GM06990 (cell line): Measurements from ENCODE around the gene ZSWIM4.
"Not testable (repeated sequence)": the region's sequence is repeated elsewhere in the genome, so short reads cannot be mapped to it uniquely, and the experiment has no call there.

ENCODE experiments used
- DNase-seq: peaks from one replicate; pipeline ENCODE4 v3.0.0-alpha.2; 2011; ENCODE audit not compliant: insufficient read length; ENCODE audit errors: extremely low read depth
- H3K27me3 ChIP-seq: replicated peaks from 2 replicates; pipeline ENCODE4 v1.6.0; 2011; ENCODE audit warnings: low read length; ENCODE audit not compliant: control insufficient read depth, insufficient read depth
- H3K36me3 ChIP-seq: 2 replicates; pipeline ENCODE4 v1.5.1; 2011; ENCODE audit warnings: low read length; ENCODE audit not compliant: control insufficient read depth, insufficient read depth
- H3K4me3 ChIP-seq: replicated peaks from 2 replicates; pipeline ENCODE4 v1.5.1; 2011; ENCODE audit warnings: low read depth, mild to moderate bottlenecking, control low read depth, low read length
- CTCF ChIP-seq: IDR thresholded peaks from 2 replicates; pipeline ENCODE4 v1.5.1; 2011; ENCODE audit warnings: low read length, control low read depth, mild to moderate bottlenecking, inconsistent platforms; ENCODE audit not compliant: insufficient read depth, poor library complexity, severe bottlenecking

The ZSWIM4 gene

GRCh38 chr19:13782537-13782936, 12.7 kb upstream of the ZSWIM4 start:
- TF ChIP-seq CTCF: no peak
- no peak overlapping the region for H3K4me3 ChIP-seq
- DNase-seq: no peak
- no peaks in the 10 kb centered on the region for H3K27me3 ChIP-seq
- peaks cover 13% of the 10 kb centered on the region for H3K36me3 ChIP-seq

- no peak for TF ChIP-seq CTCF
- no peak for DNase-seq
- H3K4me3 ChIP-seq: no peak overlapping the region
- peaks cover 6% of the 10 kb centered on the region for H3K36me3 ChIP-seq
- H3K27me3 ChIP-seq: no peaks in the 10 kb centered on the region
Observed at GRCh38 chr19:13783565-13784500, 11.4 kb upstream of the ZSWIM4 start.

GRCh38 chr19:13784731-13785452, 10.4 kb upstream of the ZSWIM4 start:
- TF ChIP-seq CTCF: peak; percentile 81
- Histone ChIP-seq H3K27me3 (no peaks in the 10 kb centered on the region), H3K4me3 (no peak overlapping the region), H3K36me3 (no peaks in the 10 kb centered on the region)
- DNase-seq: peak; percentile 48

GRCh38 chr19:13788991-13789390, 6.3 kb upstream of the ZSWIM4 start:
- no peak for TF ChIP-seq CTCF
- no peaks in the 10 kb centered on the region for H3K36me3 ChIP-seq
- no peak overlapping the region for H3K4me3 ChIP-seq
- no peaks in the 10 kb centered on the region for H3K27me3 ChIP-seq
- DNase-seq: no peak

- Histone ChIP-seq H3K27me3 (no peaks in the 10 kb centered on the region), H3K36me3 (no peaks in the 10 kb centered on the region), H3K4me3 (no peak overlapping the region)
- no peak for DNase-seq
- no peak for TF ChIP-seq CTCF
Observed at GRCh38 chr19:13790354-13790753, 4.9 kb upstream of the ZSWIM4 start.

GRCh38 chr19:13793317-13793716, 1.9 kb upstream of the ZSWIM4 start:
- not testable (repeated sequence) for H3K27me3 ChIP-seq, H3K4me3 ChIP-seq, H3K36me3 ChIP-seq, DNase-seq
